Smooth muscle cell (in vitro differentiated cells): ENCODE results near the gene CD86. TPM values are rescaled to one million over a fixed set of nuclear protein-coding genes. Genes with fewer than 3 reads are reported as not detected.

Source experiments
- DNase-seq: peaks from one replicate; lab custom pipeline; 2025; ENCODE audit not compliant: unreplicated experiment; lab: John Stamatoyannopoulos, UW
- H2AFZ ChIP-seq: fragments of 200-600 bp; sonication (generic); 2 replicates; pipeline ENCODE4 v1.6.0; 2016; ENCODE audit warnings: antibody characterized with exemption, low read depth, mild to moderate bottlenecking
- H3F3A ChIP-seq: fragments of 200-600 bp; sonication (generic); 2 replicates; pipeline ENCODE4 v1.6.0; 2017; ENCODE audit warnings: antibody characterized with exemption, low read depth
- H3K27ac ChIP-seq: fragments of 200-600 bp; sonication (generic); 2 replicates; pipeline ENCODE4 v1.5.1; 2016; ENCODE audit warnings: low read depth, mild to moderate bottlenecking
- H3K27me3 ChIP-seq: fragments of 200-600 bp; sonication (generic); 2 replicates; pipeline ENCODE4 v1.6.1; 2016; ENCODE audit warnings: low read depth, mild to moderate bottlenecking
- H3K36me3 ChIP-seq: fragments of 200-600 bp; sonication (generic); 2 replicates; pipeline ENCODE4 v1.5.1; 2016; ENCODE audit warnings: low read depth
- H3K4me1 ChIP-seq: fragments of 200-600 bp; sonication (generic); 2 replicates; pipeline ENCODE4 v1.5.1; 2016; ENCODE audit warnings: low read depth
- H3K4me2 ChIP-seq: fragments of 200-600 bp; sonication (generic); 2 replicates; pipeline ENCODE4 v1.6.0; 2016; ENCODE audit warnings: mild to moderate bottlenecking
- H3K4me3 ChIP-seq: fragments of 200-600 bp; sonication (generic); 2 replicates; pipeline ENCODE4 v1.5.1; 2016; ENCODE audit warnings: mild to moderate bottlenecking
- H3K79me2 ChIP-seq: fragments of 200-600 bp; sonication (generic); 2 replicates; pipeline ENCODE4 v1.6.0; 2016; ENCODE audit warnings: low read depth, mild to moderate bottlenecking
- H3K9ac ChIP-seq: fragments of 200-600 bp; sonication (generic); 2 replicates; pipeline ENCODE4 v1.6.0; 2016; ENCODE audit warnings: low read depth
- H3K9me3 ChIP-seq: fragments of 200-600 bp; sonication (generic); replicated peaks from 2 replicates; pipeline ENCODE4 v1.5.1; 2016; ENCODE audit warnings: low read depth
- H4K20me1 ChIP-seq: fragments of 200-600 bp; sonication (generic); 2 replicates; pipeline ENCODE4 v1.6.0; 2016; ENCODE audit warnings: low read depth
- CTCF ChIP-seq: fragments of 200-600 bp; sonication (generic); IDR thresholded peaks from 2 replicates; pipeline ENCODE4 v1.5.1; 2017; ENCODE audit warnings: borderline replicate concordance, mild to moderate bottlenecking, antibody characterized with exemption; ENCODE audit not compliant: insufficient read depth, poor library complexity, severe bottlenecking
- WGBS: methylation state at CpG from one replicate; pipeline ENCODE4 v1.1.7; 2016; ENCODE audit warnings: low lambda C conversion rate; 5-methylcytosine and 5-hydroxymethylcytosine counted together
- polyA plus RNA-seq: library from polyadenylated mRNA; unstranded; fragments of >200 nt; fragmentation: Nextera tagmentation; extraction: Ambion mirVana; gene quantifications from 2 replicates; pipeline ENCODE4 v1.2.1, GENCODE V29; 2016
- small RNA-seq: library from RNA; depleted of rRNA; stranded (forward); fragments of <200 nt; gene quantifications from one replicate; pipeline ENCODE3, GENCODE V24; 2014
- total RNA-seq: library from RNA; depleted of rRNA; stranded (reverse); fragments of >200 nt; gene quantifications from 2 replicates; pipeline ENCODE4 v1.2.3, GENCODE V29; 2014

The CD86 gene
- total and polyA plus RNA-seq, 2 experiments from 2014 or later: not detected

- no peak for TF ChIP-seq CTCF
- Histone ChIP-seq H3K27me3 (no peaks in the 10 kb centered on the region), H3K36me3 (no peaks in the 10 kb centered on the region), H4K20me1 (no peaks in the 10 kb centered on the region), H3K4me2 (no peak overlapping the region), H3K9ac (no peak overlapping the region), H3K4me3 (no peak overlapping the region), H3K79me2 (no peaks in the 10 kb centered on the region), H3K27ac (no peak overlapping the region), H3K4me1 (no peaks in the 10 kb centered on the region), H2AFZ (no peak overlapping the region), H3K9me3 (no peaks in the 10 kb centered on the region), H3F3A (no peaks in the 10 kb centered on the region)
- WGBS: 75% methylated on average over 3 of the region's 3 CpGs
- DNase-seq: no peak
These were observed 114.7 kb downstream of the CD86 start for GRCh38 chr3:122169911-122170310.

Small RNA genes lying within 50 kb of the gene (small RNA-seq; reads per million reads assigned to genes)
- not detected for gene RF00019

Other genes with a start within 250 kb of the CD86 start
- gene IQCB1, start 220.3 kb upstream of the CD86 start, total RNA-seq: 19.2 and 22.3 TPM in 2 replicates
- gene IQCB1, start 220.3 kb upstream of the CD86 start, polyA plus RNA-seq: 14.2 and 20.1 TPM in 2 replicates
- 4.1 and 7.3 TPM in 2 replicates for gene EAF2, start 220.2 kb upstream of the CD86 start, total RNA-seq
- gene EAF2, start 220.2 kb upstream of the CD86 start, polyA plus RNA-seq: 5.1 and 6.5 TPM in 2 replicates
- 0.36 and 1.5 TPM in 2 replicates for gene SLC15A2, start 161.0 kb upstream of the CD86 start, total RNA-seq
- gene SLC15A2, start 161.0 kb upstream of the CD86 start, polyA plus RNA-seq: 0.07 and 0.35 TPM in 2 replicates
- 1.4 TPM in 1 of 2 replicates, not detected in the other for gene ILDR1, start 33.1 kb upstream of the CD86 start, total RNA-seq
- 1.4 TPM in 1 of 2 replicates, not detected in the other for gene ILDR1, start 33.1 kb upstream of the CD86 start, polyA plus RNA-seq
- not detected in 2 replicates for gene CASR, start 128.3 kb downstream of the CD86 start, total RNA-seq
- not detected in 2 replicates for gene CASR, start 128.3 kb downstream of the CD86 start, polyA plus RNA-seq